Omental fat pad (tissue), 4 donors: ENCODE results near the gene NT5DC1. TPM values are rescaled to one million over a fixed set of nuclear protein-coding genes. Genes with fewer than 3 reads are reported as not detected.

Experiments
- ATAC-seq: fragments of 150-250 bp; one replicate; pipeline ENCODE4 v1.9.1; 2016; ENCODE audit warnings: mild to moderate bottlenecking, moderate library complexity; ENCODE audit not compliant: low FRiP score
- DNase-seq: peaks from one replicate; pipeline ENCODE4 v3.0.0-alpha.2; 2019; ENCODE audit warnings: low spot score
- total RNA-seq, 4 donors: library from RNA; depleted of rRNA; stranded (reverse); fragments of >200 nt; gene quantifications; one replicate each; pipeline ENCODE4 v1.1.0, GENCODE V29; 2016
- TF ChIP-seq, protein P1 (sequence below), 3 donors: fragments of 450-650 bp; IDR thresholded peaks; one replicate each; pipeline ENCODE4 v1.5.1; 2016 to 2017; ENCODE audit warnings: antibody characterized with exemption in 3 of 3, mild to moderate bottlenecking in 3 of 3, moderate library complexity in 2 of 3

NT5DC1 gene
- total RNA-seq, 4 donors from 2014 or later, result 6.1 to 8.7 (median 8.2) TPM

DNA sequence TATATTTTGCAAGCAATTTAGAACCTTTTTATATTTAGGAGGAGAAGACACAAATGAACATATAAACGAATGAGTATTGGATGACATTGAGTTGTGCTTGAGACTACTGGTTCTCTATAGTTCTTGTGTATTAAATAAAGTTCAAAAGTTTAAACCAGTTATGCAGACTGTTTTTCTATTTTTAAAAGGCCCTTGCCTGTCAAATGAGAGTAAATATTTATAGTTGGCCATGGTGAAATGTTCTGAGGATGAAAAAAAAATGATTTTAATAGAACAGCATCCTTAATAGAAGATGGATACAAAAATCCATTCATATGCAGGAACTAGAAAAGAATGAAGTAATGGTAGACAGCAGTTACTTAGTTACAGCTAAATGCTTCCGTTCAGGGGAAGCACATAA is 88.8 kb downstream of the NT5DC1 start:
- ATAC-seq, result no peak

DNA sequence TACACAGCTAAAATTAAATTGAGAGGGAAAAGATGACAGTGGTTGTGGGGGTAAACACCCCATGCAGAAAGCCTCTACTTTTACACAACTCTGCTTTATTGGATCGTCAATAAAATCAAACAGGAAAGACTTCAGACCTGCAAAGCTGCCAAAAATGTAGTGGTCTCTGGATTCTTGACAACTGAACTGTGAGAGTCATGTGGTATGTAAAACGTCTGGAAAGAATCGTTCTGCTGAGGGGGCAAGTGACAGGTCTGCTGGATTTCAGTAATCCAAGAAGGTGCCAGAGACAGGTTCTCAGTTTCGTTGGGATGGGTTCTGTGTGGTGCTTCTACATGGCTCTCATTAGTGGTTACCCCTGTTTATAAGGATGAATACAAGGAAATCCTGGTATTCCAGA is 89.9 kb downstream of the NT5DC1 start:
- ATAC-seq (no peak), DNase-seq (no peak)
- TF ChIP-seq, protein P1, sequence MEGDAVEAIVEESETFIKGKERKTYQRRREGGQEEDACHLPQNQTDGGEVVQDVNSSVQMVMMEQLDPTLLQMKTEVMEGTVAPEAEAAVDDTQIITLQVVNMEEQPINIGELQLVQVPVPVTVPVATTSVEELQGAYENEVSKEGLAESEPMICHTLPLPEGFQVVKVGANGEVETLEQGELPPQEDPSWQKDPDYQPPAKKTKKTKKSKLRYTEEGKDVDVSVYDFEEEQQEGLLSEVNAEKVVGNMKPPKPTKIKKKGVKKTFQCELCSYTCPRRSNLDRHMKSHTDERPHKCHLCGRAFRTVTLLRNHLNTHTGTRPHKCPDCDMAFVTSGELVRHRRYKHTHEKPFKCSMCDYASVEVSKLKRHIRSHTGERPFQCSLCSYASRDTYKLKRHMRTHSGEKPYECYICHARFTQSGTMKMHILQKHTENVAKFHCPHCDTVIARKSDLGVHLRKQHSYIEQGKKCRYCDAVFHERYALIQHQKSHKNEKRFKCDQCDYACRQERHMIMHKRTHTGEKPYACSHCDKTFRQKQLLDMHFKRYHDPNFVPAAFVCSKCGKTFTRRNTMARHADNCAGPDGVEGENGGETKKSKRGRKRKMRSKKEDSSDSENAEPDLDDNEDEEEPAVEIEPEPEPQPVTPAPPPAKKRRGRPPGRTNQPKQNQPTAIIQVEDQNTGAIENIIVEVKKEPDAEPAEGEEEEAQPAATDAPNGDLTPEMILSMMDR (IDR thresholded peaks at IDR 0.05), result no peak

More for the DNA sequence above, 88.8 kb downstream of the NT5DC1 start:
- DNase-seq, result no peak
- TF ChIP-seq, protein P1 (IDR thresholded peaks at IDR 0.05), result no peak

DNA sequence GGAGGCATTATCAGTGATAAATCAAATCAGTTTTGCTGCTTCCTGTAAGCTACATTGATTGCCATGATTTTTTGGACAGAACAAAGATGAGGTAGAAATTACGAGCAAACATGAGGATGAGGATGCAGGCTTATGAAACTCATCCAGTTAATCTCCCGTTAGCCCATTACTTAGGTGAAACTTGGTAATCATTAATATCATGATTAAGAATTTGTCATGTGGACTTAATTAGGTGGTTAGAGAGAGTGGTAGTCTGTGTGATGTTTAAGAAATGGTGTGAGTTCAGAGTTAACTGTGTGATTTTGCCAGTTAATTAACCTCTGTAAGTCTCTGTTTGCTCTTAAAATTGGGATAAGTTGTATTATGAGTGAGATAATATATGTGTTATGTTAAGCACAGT is 91.2 kb downstream of the NT5DC1 start:
- ATAC-seq (no peak), DNase-seq (no peak)
- TF ChIP-seq, protein P1 (IDR thresholded peaks at IDR 0.05), result no peak

DNA sequence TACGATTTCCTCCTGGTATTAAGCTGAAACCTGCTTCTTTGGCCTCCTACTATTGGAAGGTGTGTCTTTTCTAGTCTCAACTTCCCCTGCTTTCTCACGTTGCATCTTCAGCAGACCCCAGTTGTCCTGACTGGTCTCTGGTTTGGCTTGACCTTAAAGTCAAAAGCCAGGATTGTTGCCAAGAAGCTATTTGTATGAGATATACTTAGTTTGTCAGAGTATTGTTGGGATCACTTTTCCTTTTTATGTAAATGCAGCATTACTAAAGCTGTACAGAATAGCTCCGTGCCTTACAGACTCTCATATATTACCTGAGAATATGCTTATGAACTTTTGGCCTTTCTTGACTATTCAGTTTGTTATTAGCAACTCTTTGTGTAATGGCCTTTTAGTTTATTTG is 92.1 kb downstream of the NT5DC1 start:
- ATAC-seq (no peak), DNase-seq (no peak)
- TF ChIP-seq, protein P1 (IDR thresholded peaks at IDR 0.05), result no peak

DNA sequence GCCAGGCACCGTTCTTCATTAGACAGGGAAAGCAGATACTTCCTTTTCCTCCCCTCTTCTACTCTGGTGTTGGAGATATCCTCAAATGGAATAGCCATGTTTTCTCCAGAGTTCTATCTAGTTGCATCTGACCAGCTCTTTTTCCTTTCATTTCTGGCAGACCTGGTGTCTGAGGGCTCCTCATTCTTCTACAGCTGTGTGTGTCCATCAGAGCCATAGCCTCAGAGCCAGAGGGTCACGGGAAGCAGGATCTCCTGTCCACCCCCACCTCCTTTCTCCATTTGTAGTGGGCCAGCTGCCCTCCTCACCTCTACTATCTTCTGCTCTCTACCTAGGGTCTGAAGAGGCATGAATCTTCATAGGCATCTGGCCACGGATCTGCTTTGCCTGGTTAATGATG is 96.2 kb downstream of the NT5DC1 start:
- ATAC-seq (no peak), DNase-seq (no peak)
- TF ChIP-seq, protein P1 (IDR thresholded peaks at IDR 0.05), result no peak

DNA sequence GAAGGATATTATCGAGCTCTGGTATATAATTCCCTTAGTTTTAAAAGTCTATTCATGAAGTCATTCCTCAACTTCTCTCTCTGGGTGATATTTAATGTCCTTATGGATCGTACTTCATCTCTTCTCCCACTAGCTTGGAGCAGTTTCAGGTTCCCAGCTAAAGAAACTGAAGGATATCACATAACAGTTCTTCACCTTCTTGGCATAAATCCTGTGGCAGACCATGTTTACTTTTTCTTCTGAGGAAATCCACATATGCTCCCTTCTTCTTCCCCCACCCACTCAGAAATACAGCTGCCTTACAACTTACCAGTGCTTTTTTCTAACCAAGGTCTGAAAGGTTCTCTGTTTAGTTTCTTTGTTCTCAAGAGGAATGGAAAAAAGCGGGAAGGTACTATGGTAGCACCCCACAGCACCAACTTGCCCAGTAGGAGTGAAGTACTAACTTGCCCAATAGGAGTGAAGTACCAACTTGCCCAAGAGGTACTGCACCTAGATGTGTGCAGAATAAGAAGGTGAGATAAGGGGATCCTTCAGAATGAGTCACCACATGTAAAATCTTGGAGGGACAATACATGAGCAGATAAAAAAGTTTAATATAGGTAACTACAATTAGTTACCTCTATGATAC is 100.1 kb downstream of the NT5DC1 start:
- no peak for DNase-seq
- TF ChIP-seq, protein P1 (IDR thresholded peaks at IDR 0.05), result no peak
- no peak for ATAC-seq

DNA sequence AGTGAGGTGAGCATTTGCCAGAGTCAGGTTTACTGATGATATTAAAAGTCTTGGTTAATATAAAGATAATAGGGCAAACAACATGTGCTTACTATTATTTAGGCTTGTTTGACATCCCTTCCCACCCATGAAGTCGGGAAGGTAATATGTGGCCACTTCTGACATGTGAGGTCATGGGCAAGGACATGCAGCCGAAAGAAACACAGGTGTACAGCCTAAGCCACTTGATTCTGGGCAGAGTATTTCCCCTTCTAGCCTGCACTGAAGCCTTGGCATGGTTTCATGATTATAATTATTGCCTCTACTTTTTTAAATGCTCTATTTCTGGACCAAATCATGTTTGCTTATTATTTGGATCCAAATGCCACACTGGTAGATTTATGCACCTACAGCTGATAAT is 100.9 kb downstream of the NT5DC1 start:
- TF ChIP-seq, protein P1 (IDR thresholded peaks at IDR 0.05), result no peak
- ATAC-seq (no peak), DNase-seq (no peak)
